ENCODE measurements around the gene SIK2.

- TF ChIP-seq CTCF (IDR thresholded peaks at IDR 0.05) (no peak), EP300 (IDR thresholded peaks at IDR 0.05) (no peak)
Measured at GRCh38 chr11:111592491-111592890, 9.8 kb upstream of the SIK2 start.
